ENCODE results near the gene HIC1. TPM values are rescaled to one million over a fixed set of nuclear protein-coding genes. Genes with fewer than 3 reads are reported as not detected.

Gene HIC1
- total RNA-seq, 4 donors from 2014 or later: 2.1 to 14.1 (median 5.9) TPM

GRCh38 chr17:2035541-2036488 is 19.1 kb upstream of the HIC1 start:
- WGBS, 2 donors: 86 to 100% methylated on average over 1 to 8 of the region's 29 CpGs
- H3K4me3 ChIP-seq: no peak overlapping the region
- TF ChIP-seq CTCF (IDR thresholded peaks at IDR 0.05) (no peak), POLR2A (IDR thresholded peaks at IDR 0.05) (no peak)
- H3K36me3 ChIP-seq: peaks cover 12 to 70% (median 12%) of the 10 kb centered on the region in 3 donors
- H3K4me1 ChIP-seq: peaks cover 5 to 22% (median 10%) of the 10 kb centered on the region in 3 donors
- intact Hi-C loops (cut with DNase I): no loop called here
- no peak for DNase-seq
- H3K9me3 ChIP-seq: no peaks in the 10 kb centered on the region
- H3K27ac ChIP-seq: no peak overlapping the region
- H3K27me3 ChIP-seq: no peaks in the 10 kb centered on the region

GRCh38 chr17:2037155-2037554 is 17.7 kb upstream of the HIC1 start:
- Histone ChIP-seq H3K4me1 (peaks cover 4 to 19% (median 7%) of the 10 kb centered on the region in 3 donors), H3K36me3 (peaks cover 12 to 70% (median 12%) of the 10 kb centered on the region in 3 donors), H3K4me3 (no peak overlapping the region), H3K27ac (no peak overlapping the region), H3K27me3 (no peaks in the 10 kb centered on the region), H3K9me3 (no peaks in the 10 kb centered on the region)
- no peak for DNase-seq
- WGBS, 2 donors: 76 to 91% methylated on average over 8 to 10 of the region's 10 CpGs
- intact Hi-C loops (cut with DNase I): no loop called here
- no peak for TF ChIP-seq CTCF (IDR thresholded peaks at IDR 0.05)
- peak in 1 of 4 donors; percentile 6 for TF ChIP-seq POLR2A (IDR thresholded peaks at IDR 0.05)

GRCh38 chr17:2040219-2040827 is 14.6 kb upstream of the HIC1 start:
- no peaks in the 10 kb centered on the region for H3K27me3 ChIP-seq
- peak overlapping the region in 2 of 4 donors; percentile 16 to 94 for H3K27ac ChIP-seq
- H3K9me3 ChIP-seq: no peaks in the 10 kb centered on the region
- intact Hi-C loops (cut with DNase I): no loop called here
- 71 to 83% methylated on average over 1 to 4 of the region's 7 CpGs for WGBS, 2 donors
- no peak overlapping the region for H3K4me3 ChIP-seq
- DNase-seq: no peak
- no peak for TF ChIP-seq POLR2A (IDR thresholded peaks at IDR 0.05)
- no peak for TF ChIP-seq CTCF (IDR thresholded peaks at IDR 0.05)
- H3K4me1 ChIP-seq: peaks cover 15 to 37% (median 28%) of the 10 kb centered on the region in 3 donors
- H3K36me3 ChIP-seq: peaks cover 6 to 69% (median 13%) of the 10 kb centered on the region in 3 donors

GRCh38 chr17:2040942-2041560 is 13.9 kb upstream of the HIC1 start:
- no peaks in the 10 kb centered on the region for H3K27me3 ChIP-seq
- WGBS, 2 donors: 65 to 100% methylated on average over 1 to 7 of the region's 16 CpGs
- peak overlapping the region; percentile 63 to 85 (median 78) for H3K4me3 ChIP-seq
- intact Hi-C loops (cut with DNase I): no loop called here
- peaks cover 15 to 37% (median 28%) of the 10 kb centered on the region in 3 donors for H3K4me1 ChIP-seq
- peak overlapping the region; percentile 90 to 95 (median 92) for H3K27ac ChIP-seq
- no peak for DNase-seq
- H3K9me3 ChIP-seq: no peaks in the 10 kb centered on the region
- H3K36me3 ChIP-seq: peaks cover 6 to 62% (median 10%) of the 10 kb centered on the region in 3 donors
- TF ChIP-seq CTCF (IDR thresholded peaks at IDR 0.05): no peak
- TF ChIP-seq POLR2A (IDR thresholded peaks at IDR 0.05): no peak
